HL-60 (cell line): ENCODE results near the gene LONP2.

Experiments
- GABPA ChIP-seq: IDR thresholded peaks from 2 replicates; pipeline ENCODE4 v1.6.1; 2012; ENCODE audit warnings: low read depth
- POLR2AphosphoS5 ChIP-seq: IDR thresholded peaks from 2 replicates; pipeline ENCODE4 v1.6.1; 2012; ENCODE audit warnings: low read depth
- TF ChIP-seq, protein P1 (sequence below): IDR thresholded peaks from one replicate; pipeline ENCODE4 v1.5.1; 2011; ENCODE audit warnings: low read length, control low read depth, inconsistent platforms; ENCODE audit not compliant: insufficient read depth
- TF ChIP-seq, protein P2 (sequence below): IDR thresholded peaks from 2 replicates; pipeline ENCODE4 v1.6.1; 2012; ENCODE audit warnings: low read depth; ENCODE audit not compliant: insufficient replicate concordance

DNA sequence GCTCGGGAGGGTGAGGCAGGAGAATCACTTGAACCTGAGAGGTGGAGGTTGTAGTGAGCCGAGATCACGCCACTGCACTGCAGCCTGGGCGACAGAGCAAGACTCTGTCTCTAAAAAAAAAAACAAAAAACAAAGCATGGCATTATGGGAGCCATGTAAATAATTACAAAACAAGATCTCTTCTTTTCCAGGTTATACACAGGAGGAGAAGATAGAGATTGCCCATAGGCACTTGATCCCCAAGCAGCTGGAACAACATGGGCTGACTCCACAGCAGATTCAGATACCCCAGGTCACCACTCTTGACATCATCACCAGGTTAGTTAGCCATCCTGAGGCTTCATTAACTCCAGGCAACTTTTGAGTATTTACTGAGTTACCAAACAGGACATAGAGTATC lies 55.4 kb downstream of the LONP2 start:
- TF ChIP-seq, protein P1, sequence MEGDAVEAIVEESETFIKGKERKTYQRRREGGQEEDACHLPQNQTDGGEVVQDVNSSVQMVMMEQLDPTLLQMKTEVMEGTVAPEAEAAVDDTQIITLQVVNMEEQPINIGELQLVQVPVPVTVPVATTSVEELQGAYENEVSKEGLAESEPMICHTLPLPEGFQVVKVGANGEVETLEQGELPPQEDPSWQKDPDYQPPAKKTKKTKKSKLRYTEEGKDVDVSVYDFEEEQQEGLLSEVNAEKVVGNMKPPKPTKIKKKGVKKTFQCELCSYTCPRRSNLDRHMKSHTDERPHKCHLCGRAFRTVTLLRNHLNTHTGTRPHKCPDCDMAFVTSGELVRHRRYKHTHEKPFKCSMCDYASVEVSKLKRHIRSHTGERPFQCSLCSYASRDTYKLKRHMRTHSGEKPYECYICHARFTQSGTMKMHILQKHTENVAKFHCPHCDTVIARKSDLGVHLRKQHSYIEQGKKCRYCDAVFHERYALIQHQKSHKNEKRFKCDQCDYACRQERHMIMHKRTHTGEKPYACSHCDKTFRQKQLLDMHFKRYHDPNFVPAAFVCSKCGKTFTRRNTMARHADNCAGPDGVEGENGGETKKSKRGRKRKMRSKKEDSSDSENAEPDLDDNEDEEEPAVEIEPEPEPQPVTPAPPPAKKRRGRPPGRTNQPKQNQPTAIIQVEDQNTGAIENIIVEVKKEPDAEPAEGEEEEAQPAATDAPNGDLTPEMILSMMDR = no peak
- TF ChIP-seq POLR2AphosphoS5 (no peak), GABPA (no peak)
- TF ChIP-seq, protein P2, sequence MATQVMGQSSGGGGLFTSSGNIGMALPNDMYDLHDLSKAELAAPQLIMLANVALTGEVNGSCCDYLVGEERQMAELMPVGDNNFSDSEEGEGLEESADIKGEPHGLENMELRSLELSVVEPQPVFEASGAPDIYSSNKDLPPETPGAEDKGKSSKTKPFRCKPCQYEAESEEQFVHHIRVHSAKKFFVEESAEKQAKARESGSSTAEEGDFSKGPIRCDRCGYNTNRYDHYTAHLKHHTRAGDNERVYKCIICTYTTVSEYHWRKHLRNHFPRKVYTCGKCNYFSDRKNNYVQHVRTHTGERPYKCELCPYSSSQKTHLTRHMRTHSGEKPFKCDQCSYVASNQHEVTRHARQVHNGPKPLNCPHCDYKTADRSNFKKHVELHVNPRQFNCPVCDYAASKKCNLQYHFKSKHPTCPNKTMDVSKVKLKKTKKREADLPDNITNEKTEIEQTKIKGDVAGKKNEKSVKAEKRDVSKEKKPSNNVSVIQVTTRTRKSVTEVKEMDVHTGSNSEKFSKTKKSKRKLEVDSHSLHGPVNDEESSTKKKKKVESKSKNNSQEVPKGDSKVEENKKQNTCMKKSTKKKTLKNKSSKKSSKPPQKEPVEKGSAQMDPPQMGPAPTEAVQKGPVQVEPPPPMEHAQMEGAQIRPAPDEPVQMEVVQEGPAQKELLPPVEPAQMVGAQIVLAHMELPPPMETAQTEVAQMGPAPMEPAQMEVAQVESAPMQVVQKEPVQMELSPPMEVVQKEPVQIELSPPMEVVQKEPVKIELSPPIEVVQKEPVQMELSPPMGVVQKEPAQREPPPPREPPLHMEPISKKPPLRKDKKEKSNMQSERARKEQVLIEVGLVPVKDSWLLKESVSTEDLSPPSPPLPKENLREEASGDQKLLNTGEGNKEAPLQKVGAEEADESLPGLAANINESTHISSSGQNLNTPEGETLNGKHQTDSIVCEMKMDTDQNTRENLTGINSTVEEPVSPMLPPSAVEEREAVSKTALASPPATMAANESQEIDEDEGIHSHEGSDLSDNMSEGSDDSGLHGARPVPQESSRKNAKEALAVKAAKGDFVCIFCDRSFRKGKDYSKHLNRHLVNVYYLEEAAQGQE = no peak
